Peyer's patch (tissue), 4 donors: Measurements from ENCODE around the gene KIAA2012. TPM values are rescaled to one million over a fixed set of nuclear protein-coding genes. Genes with fewer than 3 reads are reported as not detected.

Experiments used
- DNase-seq, 3 donors: peaks; one replicate each; pipeline ENCODE4 v3.0.0-alpha.2; 2017 to 2019
- H3K27ac ChIP-seq, 4 donors: fragments of 200-600 bp; sonication (generic); one replicate each; pipeline ENCODE4 v1.5.1; 2016 to 2019
- H3K27me3 ChIP-seq, 2 donors: fragments of 200-600 bp; sonication (generic); one replicate each; pipeline ENCODE4 v1.5.1; 2019
- H3K36me3 ChIP-seq, 3 donors: fragments of 200-600 bp; sonication (generic); one replicate each; pipeline ENCODE4 v1.5.1; 2016 to 2019
- H3K4me1 ChIP-seq, 4 donors: fragments of 200-600 bp; sonication (generic); one replicate each; pipeline ENCODE4 v1.5.1; 2016 to 2019
- H3K4me3 ChIP-seq, 4 donors: fragments of 200-600 bp; sonication (generic); 1 replicate in 3 of 4; 2 replicates in 1 of 4; pipeline ENCODE4 v1.5.1; 2016 to 2019; ENCODE audit warnings: mild to moderate bottlenecking in 1 of 4
- H3K9me3 ChIP-seq, 4 donors: fragments of 200-600 bp; sonication (generic); one replicate each; pipeline ENCODE4 v1.5.1; 2016 to 2019; ENCODE audit warnings: mild to moderate bottlenecking in 1 of 4
- POLR2A ChIP-seq, 2 donors: fragments of 450-650 bp; IDR thresholded peaks; one replicate each; pipeline ENCODE4 v1.5.1; 2017; ENCODE audit warnings: antibody characterized with exemption in 2 of 2, mild to moderate bottlenecking in 2 of 2, moderate library complexity in 2 of 2
- total RNA-seq, 4 donors: library from RNA; depleted of rRNA; stranded (reverse); fragments of >200 nt; gene quantifications; one replicate each; pipeline ENCODE4 v1.1.0, GENCODE V29; 2016
- TF ChIP-seq, protein P1 (sequence below), 6 experiments: fragments of 450-650 bp in 4 of 6; fragments of 200-600 bp in 2 of 6; sonication (generic) in 1 of 6; IDR thresholded peaks; one replicate each; pipeline ENCODE4 v1.5.1; 2017 to 2019; ENCODE audit warnings: antibody characterized with exemption in 6 of 6, mild to moderate bottlenecking in 3 of 6, moderate library complexity in 1 of 6

The KIAA2012 gene
- total RNA-seq, 4 donors from 2014 or later: 0.27 TPM; not detected in 3

DNA sequence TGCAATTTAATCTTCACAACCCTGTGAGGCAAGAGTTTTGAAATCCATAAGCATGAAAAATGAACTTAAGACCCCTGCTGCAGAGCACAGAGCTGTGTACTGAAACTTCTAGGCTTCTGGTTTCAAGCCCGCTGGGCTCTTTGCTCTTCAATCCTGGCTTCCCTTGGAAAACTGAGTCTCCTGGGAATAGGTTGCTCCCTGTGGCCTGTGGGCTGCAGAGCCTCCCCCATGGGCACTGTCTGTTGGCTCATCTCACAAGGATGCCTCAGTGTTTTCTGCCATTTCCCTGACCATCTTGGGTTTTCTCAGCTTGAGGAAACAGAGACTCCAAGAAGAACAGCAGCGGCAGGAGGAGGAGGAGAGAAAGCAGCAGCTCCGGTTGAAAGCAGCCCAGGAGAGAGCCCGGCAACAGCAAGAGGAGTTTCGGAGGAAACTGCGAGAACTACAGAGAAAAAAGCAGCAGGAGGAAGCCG is 120.9 kb downstream of the KIAA2012 start:
- Histone ChIP-seq H3K4me3 (no peak overlapping the region), H3K36me3 (no peaks in the 10 kb centered on the region), H3K27me3 (no peaks in the 10 kb centered on the region), H3K4me1 (no peaks in the 10 kb centered on the region), H3K9me3 (no peaks in the 10 kb centered on the region), H3K27ac (no peak overlapping the region)
- no peak for DNase-seq
- TF ChIP-seq, protein P1, sequence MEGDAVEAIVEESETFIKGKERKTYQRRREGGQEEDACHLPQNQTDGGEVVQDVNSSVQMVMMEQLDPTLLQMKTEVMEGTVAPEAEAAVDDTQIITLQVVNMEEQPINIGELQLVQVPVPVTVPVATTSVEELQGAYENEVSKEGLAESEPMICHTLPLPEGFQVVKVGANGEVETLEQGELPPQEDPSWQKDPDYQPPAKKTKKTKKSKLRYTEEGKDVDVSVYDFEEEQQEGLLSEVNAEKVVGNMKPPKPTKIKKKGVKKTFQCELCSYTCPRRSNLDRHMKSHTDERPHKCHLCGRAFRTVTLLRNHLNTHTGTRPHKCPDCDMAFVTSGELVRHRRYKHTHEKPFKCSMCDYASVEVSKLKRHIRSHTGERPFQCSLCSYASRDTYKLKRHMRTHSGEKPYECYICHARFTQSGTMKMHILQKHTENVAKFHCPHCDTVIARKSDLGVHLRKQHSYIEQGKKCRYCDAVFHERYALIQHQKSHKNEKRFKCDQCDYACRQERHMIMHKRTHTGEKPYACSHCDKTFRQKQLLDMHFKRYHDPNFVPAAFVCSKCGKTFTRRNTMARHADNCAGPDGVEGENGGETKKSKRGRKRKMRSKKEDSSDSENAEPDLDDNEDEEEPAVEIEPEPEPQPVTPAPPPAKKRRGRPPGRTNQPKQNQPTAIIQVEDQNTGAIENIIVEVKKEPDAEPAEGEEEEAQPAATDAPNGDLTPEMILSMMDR (IDR thresholded peaks at IDR 0.05): no peak
- no peak for TF ChIP-seq POLR2A (IDR thresholded peaks at IDR 0.05)

DNA sequence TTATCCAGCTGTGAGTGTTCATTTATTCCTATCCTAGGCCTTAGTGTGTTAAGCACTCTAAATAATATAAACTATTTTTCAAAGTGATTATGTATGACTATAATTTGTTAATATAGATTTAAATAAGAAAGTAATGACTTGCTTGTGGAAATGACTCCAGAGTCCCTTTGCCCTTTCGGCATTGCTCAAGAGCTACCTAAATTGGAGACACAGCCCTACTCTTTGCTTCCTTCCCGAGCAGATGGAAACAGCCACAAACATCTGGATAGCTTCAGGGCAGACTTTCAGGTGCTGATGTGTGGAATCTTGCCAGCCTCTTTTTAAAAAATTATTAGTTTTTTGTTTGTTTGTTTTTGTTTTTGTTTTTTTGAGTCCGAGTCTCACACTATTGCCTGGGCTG is 121.4 kb downstream of the KIAA2012 start:
- no peaks in the 10 kb centered on the region for H3K9me3 ChIP-seq
- H3K27ac ChIP-seq: no peak overlapping the region
- no peak for DNase-seq
- no peaks in the 10 kb centered on the region for H3K4me1 ChIP-seq
- no peaks in the 10 kb centered on the region for H3K27me3 ChIP-seq
- no peak overlapping the region for H3K4me3 ChIP-seq
- TF ChIP-seq, protein P1 (IDR thresholded peaks at IDR 0.05): no peak
- no peak for TF ChIP-seq POLR2A (IDR thresholded peaks at IDR 0.05)
- no peaks in the 10 kb centered on the region for H3K36me3 ChIP-seq

DNA sequence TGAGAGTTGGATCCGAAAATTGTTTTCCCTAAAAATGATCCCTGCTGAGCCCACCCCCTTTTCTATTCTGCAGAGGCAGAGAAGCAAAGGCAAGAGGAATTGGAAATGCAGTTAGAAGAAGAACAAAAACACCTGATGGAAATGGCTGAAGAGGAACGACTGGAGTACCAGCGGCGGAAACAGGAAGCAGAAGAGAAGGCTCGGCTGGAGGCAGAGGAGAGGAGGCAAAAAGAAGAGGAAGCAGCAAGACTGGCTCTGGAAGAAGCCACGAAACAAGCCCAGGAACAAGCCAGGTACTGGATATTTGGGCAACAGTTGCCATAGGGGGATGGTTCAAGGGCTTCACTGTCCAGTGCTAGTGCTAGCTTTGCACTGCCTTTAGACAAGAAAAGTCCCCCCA is 123.7 kb downstream of the KIAA2012 start:
- no peak overlapping the region for H3K27ac ChIP-seq
- H3K36me3 ChIP-seq: no peaks in the 10 kb centered on the region
- H3K9me3 ChIP-seq: no peaks in the 10 kb centered on the region
- TF ChIP-seq POLR2A (IDR thresholded peaks at IDR 0.05): no peak
- TF ChIP-seq, protein P1 (IDR thresholded peaks at IDR 0.05): no peak
- no peak overlapping the region for H3K4me3 ChIP-seq
- H3K27me3 ChIP-seq: no peaks in the 10 kb centered on the region
- no peak for DNase-seq
- no peaks in the 10 kb centered on the region for H3K4me1 ChIP-seq

DNA sequence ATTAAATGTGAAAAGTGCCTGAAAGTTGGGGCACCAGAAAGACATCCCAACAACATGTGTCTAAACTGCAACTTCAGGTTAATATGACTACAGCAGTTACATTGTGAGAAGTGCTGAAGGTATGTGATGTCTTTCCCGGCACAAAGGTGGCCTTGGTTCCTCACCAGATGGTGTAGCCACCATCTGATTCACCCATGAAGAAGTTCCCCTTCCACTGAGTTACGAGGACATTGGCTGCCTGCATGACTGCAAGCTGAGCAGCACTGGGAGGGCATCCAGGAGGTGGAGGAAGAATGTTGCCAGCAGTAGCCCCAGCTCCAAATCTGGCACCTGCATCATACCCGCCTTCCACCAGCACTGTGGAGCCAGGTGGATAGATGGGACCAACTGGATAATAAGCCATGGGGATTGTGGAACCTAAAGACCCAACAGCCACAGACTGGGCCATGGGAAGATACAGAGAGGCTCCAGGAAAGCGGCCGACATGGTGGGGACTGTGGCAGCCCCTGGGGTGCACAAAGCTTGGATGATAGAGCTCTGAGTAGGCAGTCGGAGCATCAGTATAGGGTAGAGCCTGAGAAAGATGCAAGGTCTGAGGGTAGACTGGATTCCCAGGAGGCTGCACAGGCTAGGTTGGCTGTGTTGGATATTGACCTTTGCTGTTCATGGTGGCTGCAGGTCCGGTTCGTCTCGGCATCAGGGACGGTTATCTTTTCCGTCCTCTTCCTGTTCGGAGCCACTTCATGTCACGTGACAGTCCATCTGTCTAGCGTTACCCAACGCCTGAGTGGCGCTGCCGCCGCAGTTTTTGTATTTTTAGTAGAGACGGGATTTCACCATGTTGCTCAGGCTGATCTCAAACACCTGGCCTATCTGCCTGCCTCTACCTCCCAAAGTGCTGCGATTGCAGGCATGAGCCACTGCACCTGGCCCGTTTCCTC is 128.4 kb downstream of the KIAA2012 start:
- Histone ChIP-seq H3K36me3 (peaks cover 0 to 7% (median 0%) of the 10 kb centered on the region in 3 donors), H3K27me3 (no peaks in the 10 kb centered on the region), H3K4me1 (no peaks in the 10 kb centered on the region), H3K9me3 (no peaks in the 10 kb centered on the region), H3K4me3 (no peak overlapping the region), H3K27ac (no peak overlapping the region)
- no peak for DNase-seq
- TF ChIP-seq, protein P1 (IDR thresholded peaks at IDR 0.05): no peak
- no peak for TF ChIP-seq POLR2A (IDR thresholded peaks at IDR 0.05)

DNA sequence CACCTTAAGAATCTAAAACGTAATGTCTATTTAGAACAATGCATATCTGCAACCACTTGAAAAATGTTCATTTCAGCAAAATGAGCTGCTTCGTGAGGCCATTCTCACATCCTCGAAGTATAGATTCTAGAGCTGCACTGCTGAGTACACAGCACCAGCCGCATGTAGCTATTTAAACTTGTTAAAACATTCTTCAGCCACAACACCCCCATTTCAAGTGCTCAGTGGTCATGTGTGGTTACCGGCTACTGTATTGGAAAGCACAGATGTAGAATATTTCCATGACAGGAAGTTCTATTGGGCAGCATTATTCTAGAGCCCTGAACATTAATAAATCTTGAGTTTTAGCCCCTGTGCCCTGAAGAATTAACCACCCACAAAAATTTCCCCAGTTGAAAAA is 130.3 kb downstream of the KIAA2012 start:
- Histone ChIP-seq H3K36me3 (peaks cover 0 to 16% (median 0%) of the 10 kb centered on the region in 3 donors), H3K4me3 (no peak overlapping the region), H3K27me3 (no peaks in the 10 kb centered on the region), H3K9me3 (no peaks in the 10 kb centered on the region), H3K4me1 (no peaks in the 10 kb centered on the region), H3K27ac (no peak overlapping the region)
- no peak for TF ChIP-seq POLR2A (IDR thresholded peaks at IDR 0.05)
- TF ChIP-seq, protein P1 (IDR thresholded peaks at IDR 0.05): no peak
- no peak for DNase-seq
